ENCODE measurements around the gene NPM1.

- TF ChIP-seq CTCF (conservative IDR thresholded peaks at IDR 0.05; ENCODE audit: low read depth, low read length) (no peak), EZH2 (IDR thresholded peaks at IDR 0.05; ENCODE audit: low read length, unreplicated experiment) (no peak)
Observed at GRCh38 chr5:171450423-171451331, 63.0 kb downstream of the NPM1 start.
